K562 (cell line): ENCODE data around the gene AFAP1.

Experiments
- CCNT2 ChIP-seq: IDR thresholded peaks from 2 replicates; pipeline ENCODE4 v1.6.1; 2011; ENCODE audit warnings: borderline replicate concordance, low read depth, mild to moderate bottlenecking, moderate library complexity, mixed read lengths, low read length; ENCODE audit not compliant: insufficient read length; ENCODE audit errors: extremely low read depth
- POLR3A ChIP-seq: IDR thresholded peaks from 2 replicates; pipeline ENCODE4 v1.6.1; 2011; ENCODE audit warnings: borderline replicate concordance, mild to moderate bottlenecking, moderate library complexity; ENCODE audit not compliant: insufficient read length, insufficient read depth; ENCODE audit errors: extremely low read depth
- RHOXF2B ChIP-seq: fragments of 250-450 bp; sonication (Bioruptor Pico); conservative IDR thresholded peaks from 2 replicates; pipeline ENCODE4 v1.5.1; 2021

GRCh38 chr4:7907142-7907541 is 32.5 kb downstream of the AFAP1 start:
- TF ChIP-seq RHOXF2B (no peak), CCNT2 (no peak), POLR3A (no peak)
